Effector CD4-positive, alpha-beta T cell (primary cell): Measurements from ENCODE around the gene CCDC196. TPM values are rescaled to one million over a fixed set of nuclear protein-coding genes. Genes with fewer than 3 reads are reported as not detected.
A peak's percentile ranks its signal among the peaks of the same experiment; 100 is the strongest.

Source experiments
- DNase-seq: peaks from one replicate; pipeline ENCODE4 v3.0.0-alpha.2; 2020
- total RNA-seq: gene quantifications from one replicate; lab custom pipeline; 2026; lab: John Stamatoyannopoulos, UW

Gene CCDC196
- total RNA-seq = not detected

GRCh38 chr14:66485910-66486421 lies at the start of gene CCDC196:
Gene CCDC196 (plus strand): TSS chr14:66486371. CDS start chr14:66486503, 132 bp downstream.
- DNase-seq = no peak

GRCh38 chr14:66440801-66441200 lies 45.4 kb upstream of the CCDC196 start:
- no peak for DNase-seq

GRCh38 chr14:66442953-66443571 lies 43.1 kb upstream of the CCDC196 start:
- DNase-seq = no peak

- DNase-seq = no peak
These were observed 42.4 kb upstream of the CCDC196 start for GRCh38 chr14:66443785-66444184.

GRCh38 chr14:66444271-66444927 lies 41.8 kb upstream of the CCDC196 start:
- no peak for DNase-seq

GRCh38 chr14:66445936-66446335 lies 40.2 kb upstream of the CCDC196 start:
- no peak for DNase-seq

GRCh38 chr14:66453469-66453868 lies 32.7 kb upstream of the CCDC196 start:
- no peak for DNase-seq

GRCh38 chr14:66459603-66460002 lies 26.6 kb upstream of the CCDC196 start:
- no peak for DNase-seq

- DNase-seq = no peak
These were observed 21.9 kb upstream of the CCDC196 start for GRCh38 chr14:66464261-66464660.

- DNase-seq = no peak
These were observed 17.3 kb upstream of the CCDC196 start for GRCh38 chr14:66468778-66469367.

- no peak for DNase-seq
These were observed 14.6 kb upstream of the CCDC196 start for GRCh38 chr14:66471584-66471983.

- DNase-seq = no peak
These were observed 13.9 kb upstream of the CCDC196 start for GRCh38 chr14:66472251-66472650.

- no peak for DNase-seq
These were observed 12.9 kb upstream of the CCDC196 start for GRCh38 chr14:66473223-66473622.

GRCh38 chr14:66476964-66477363 lies 9.2 kb upstream of the CCDC196 start:
- DNase-seq = no peak

GRCh38 chr14:66477567-66477966 lies 8.6 kb upstream of the CCDC196 start:
- DNase-seq = no peak

- no peak for DNase-seq
These were observed 3.3 kb upstream of the CCDC196 start for GRCh38 chr14:66482873-66483272.

- DNase-seq = no peak
These were observed 2.8 kb upstream of the CCDC196 start for GRCh38 chr14:66483322-66483721.

- no peak for DNase-seq
These were observed 1.1 kb upstream of the CCDC196 start for GRCh38 chr14:66485029-66485428.

GRCh38 chr14:66487164-66487563 lies 993 bp downstream of the CCDC196 start:
- DNase-seq = no peak

- no peak for DNase-seq
These were observed 4.3 kb downstream of the CCDC196 start for GRCh38 chr14:66490143-66491111.

- DNase-seq = no peak
These were observed 7.6 kb downstream of the CCDC196 start for GRCh38 chr14:66493750-66494149.

GRCh38 chr14:66495218-66496098 lies 9.3 kb downstream of the CCDC196 start:
- DNase-seq = peak; percentile 3
